GM12875 (cell line): ENCODE data around the gene PCP4.

ENCODE experiments used
- H3K4me3 ChIP-seq: one replicate; pipeline ENCODE4 v1.5.1; 2011; ENCODE audit warnings: low read depth, low read length, control low read depth
- TF ChIP-seq, protein P1 (sequence below): IDR thresholded peaks from 2 replicates; pipeline ENCODE4 v1.5.1; 2011; ENCODE audit warnings: low read depth, mild to moderate bottlenecking, control low read depth, inconsistent platforms, low read length, moderate library complexity, borderline replicate concordance; ENCODE audit not compliant: insufficient read depth

Gene PCP4

DNA sequence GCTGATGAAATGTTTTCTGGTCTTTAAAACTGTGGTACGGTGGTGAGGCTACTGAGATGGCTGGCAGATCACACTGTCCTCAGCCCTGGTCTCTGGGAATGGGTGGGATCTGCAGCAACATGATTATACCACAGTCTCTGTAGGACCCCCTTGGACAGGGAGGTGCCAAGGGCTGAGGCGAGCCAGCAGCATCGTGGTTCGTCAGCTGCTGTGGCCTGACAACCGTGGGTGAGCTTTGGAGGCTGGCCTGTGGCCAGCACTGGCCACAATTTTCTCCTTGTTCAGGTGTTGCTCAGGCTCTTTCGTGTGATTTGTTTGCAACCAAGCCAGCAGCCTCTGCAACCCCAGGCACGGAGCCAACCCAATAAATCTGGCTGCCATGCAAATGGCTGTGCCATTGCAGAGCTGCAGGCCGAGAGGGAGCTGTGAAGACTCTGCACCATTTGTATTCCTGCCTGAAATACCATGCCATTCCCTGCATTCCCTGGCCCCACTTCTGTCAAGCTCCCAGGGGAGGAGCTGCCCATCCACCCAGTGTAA lies 70.9 kb downstream of the PCP4 start:
- H3K4me3 ChIP-seq: no peak overlapping the region
- TF ChIP-seq, protein P1, sequence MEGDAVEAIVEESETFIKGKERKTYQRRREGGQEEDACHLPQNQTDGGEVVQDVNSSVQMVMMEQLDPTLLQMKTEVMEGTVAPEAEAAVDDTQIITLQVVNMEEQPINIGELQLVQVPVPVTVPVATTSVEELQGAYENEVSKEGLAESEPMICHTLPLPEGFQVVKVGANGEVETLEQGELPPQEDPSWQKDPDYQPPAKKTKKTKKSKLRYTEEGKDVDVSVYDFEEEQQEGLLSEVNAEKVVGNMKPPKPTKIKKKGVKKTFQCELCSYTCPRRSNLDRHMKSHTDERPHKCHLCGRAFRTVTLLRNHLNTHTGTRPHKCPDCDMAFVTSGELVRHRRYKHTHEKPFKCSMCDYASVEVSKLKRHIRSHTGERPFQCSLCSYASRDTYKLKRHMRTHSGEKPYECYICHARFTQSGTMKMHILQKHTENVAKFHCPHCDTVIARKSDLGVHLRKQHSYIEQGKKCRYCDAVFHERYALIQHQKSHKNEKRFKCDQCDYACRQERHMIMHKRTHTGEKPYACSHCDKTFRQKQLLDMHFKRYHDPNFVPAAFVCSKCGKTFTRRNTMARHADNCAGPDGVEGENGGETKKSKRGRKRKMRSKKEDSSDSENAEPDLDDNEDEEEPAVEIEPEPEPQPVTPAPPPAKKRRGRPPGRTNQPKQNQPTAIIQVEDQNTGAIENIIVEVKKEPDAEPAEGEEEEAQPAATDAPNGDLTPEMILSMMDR: no peak

DNA sequence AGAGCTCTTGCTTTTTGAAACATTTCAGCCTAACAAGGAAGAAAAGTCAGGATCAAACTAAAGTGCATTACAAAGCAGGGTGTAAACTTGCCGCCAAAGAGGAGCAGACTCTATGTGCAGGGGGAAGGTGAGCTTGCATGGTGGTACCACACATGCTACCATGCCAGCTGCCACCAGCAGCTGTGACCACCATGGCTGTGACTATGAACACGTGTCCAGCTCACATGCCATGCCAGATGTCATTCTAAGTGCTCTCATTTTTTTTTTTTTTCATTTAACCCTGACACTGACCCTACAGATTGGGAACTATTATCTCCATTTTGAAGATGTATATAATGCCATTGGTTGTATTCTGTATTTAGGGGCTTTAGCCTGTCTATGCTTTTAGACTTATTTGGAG lies 79.0 kb downstream of the PCP4 start:
- TF ChIP-seq, protein P1: no peak
- no peak overlapping the region for H3K4me3 ChIP-seq

DNA sequence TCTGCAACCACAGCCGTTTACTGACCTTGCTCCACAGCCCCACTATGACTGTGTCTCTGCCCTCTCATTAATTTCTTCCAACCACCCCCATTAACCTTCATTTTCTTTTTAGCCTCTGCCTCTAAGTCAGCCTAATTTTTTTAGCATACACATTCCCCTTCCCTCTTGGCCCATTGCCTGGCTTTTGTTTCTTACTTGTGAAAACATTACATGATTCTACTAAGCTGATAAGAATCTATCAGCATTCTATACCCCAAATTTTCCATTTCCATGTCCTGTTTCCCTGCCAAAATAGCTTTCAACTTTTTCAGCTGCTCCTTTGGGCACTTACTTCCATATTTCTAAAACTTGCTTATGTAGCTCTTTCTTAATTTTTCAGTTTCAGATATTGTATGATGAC lies 79.8 kb downstream of the PCP4 start:
- TF ChIP-seq, protein P1: no peak

DNA sequence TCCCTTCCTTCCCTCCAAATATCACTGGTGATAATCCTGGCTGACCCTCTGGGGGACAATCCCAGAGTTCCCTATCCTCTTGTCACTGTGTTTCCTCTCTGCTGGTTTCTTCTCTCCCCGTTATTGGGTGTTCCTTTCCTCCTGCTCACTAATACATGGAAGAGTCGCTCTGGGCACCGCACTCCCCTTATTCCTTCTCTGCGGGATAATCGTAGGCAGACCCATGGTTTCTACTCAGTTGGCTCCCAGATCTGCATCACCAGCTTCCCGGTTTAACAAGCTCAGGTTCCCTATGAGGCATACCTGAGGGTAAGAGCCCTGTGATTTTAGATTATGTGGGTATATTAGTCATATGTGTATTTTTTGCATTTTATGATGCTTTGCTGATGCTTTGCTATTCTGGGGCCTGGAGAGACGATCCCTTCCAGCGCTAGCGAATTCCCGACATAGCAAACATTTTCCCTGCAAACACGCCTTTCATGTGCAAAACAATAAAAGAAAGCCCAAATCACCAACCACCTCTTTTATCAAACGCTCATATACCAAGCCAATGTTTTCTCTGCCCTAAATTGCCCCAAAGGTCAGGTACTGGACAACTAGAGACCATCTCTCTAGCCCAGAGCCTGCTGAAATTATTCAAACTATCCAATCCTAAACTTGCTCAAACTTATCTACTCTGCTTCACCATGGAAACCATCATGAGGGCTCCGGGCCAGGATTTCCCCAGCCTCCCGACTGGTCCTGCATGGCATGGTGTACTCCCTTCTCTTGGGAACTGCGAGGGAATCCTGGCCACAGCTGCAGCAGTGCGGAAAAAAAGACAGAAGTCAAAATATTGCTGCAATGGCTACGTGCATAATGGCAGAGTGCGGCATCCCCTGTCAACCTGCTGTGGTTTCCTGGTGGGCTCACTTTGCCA lies 84.2 kb downstream of the PCP4 start:
- H3K4me3 ChIP-seq: no peak overlapping the region

More for the DNA sequence above, 79.8 kb downstream of the PCP4 start:
- H3K4me3 ChIP-seq: no peak overlapping the region

DNA sequence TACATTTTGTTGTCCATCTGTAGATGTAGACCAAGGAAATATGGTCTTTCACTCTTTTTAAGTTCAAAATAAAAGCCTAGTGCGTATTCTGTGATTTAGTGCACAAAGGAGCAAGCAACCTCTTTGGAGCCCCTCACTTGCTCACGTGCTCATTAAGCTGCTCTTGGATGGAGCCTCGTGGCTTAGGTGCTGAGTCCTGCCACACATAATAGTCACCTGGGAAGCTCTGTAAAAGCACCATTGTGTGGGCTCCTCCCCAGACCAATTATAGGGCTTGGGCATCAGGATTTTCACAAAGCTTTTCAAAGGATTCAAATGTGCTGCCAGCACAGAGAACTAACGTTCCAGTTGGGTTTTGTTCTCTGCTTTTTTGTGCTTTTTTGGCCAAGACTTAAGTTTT lies 85.0 kb downstream of the PCP4 start:
- TF ChIP-seq, protein P1: no peak
- no peak overlapping the region for H3K4me3 ChIP-seq

More for the DNA sequence above, 84.2 kb downstream of the PCP4 start:
- TF ChIP-seq, protein P1: no peak

DNA sequence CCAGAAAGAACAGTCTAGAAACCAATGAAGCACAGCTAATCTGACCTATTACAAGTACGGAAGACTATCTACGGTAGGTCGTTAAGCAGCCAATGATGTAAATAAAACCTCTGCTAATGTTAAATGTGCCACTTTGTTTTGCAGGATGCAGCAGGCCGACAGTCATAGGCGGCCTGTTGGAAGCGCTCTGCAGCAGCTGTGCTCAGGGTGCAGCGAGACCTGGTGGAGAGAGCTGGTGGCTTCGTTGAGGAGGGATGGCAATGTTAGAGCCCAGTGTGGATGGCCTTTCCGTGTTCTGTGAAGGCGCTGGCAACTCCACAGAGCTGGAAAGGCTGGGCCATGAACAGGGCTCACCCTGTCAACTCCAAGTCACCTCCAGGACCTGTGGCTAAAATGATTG lies 87.3 kb downstream of the PCP4 start:
- TF ChIP-seq, protein P1: no peak
- H3K4me3 ChIP-seq: no peak overlapping the region

DNA sequence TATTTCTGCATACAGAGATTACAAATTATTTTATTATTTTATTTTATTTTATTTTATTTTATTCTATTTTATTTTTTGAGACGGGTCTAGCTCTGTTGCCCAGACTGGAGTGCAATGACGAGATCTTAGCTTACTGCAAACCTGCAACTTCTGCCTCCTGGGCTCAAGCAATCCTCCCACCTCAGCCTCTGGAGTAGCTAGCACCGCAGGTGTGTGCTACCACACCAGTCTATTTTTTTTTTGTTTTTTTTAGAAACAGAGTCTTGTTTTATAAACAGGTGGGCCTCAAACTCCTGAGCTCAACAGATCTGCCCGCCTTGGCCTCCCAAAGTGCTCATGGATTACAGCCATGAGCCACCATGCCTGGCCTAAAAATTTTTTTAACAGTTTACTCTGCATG lies 88.1 kb downstream of the PCP4 start:
- no peak overlapping the region for H3K4me3 ChIP-seq
- TF ChIP-seq, protein P1: no peak
